Measurements from ENCODE around the gene PLS3. TPM values are rescaled to one million over a fixed set of nuclear protein-coding genes. Genes with fewer than 3 reads are reported as not detected.

PLS3 gene
- total and polyA plus RNA-seq, 2 of the 4 experiments (the other 2 are of a cell fraction), result 158 to 252 TPM

DNA sequence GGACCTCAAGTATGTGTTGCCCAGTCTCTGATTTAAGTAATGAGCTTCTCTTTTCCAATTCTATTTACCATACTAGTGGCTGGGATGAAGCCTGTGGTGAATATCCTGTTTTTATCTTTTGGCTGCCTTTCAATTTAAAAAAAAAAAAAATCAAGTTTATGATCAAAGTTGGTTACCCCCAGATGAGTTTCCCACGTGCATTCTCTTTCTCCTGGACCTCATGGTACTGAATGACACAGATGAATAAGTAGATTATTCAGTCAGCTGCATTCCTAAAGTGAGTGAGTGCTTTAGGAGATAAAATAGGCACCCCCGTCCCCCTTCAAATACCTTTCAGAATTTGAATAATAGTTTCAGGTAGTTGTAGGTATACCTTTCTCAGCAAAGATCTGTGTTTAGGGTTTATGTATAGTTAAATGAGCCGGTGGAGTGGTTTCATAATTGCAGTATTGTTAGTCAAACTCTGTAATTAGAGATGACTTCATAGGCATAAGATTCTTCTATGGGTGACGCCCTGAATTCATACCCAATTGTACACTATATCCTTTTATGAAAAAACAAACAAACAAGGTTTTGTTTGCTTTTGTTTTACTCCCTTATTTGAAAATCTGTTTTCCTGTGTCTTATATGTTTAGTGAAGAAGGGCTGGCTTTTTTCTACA is 41.9 kb downstream of the PLS3 start:
- H3K27ac ChIP-seq (ENCODE audit: insufficient read depth, low read length), result no peak overlapping the region
- CTCF ChIA-PET, result no interaction called here

More for the DNA sequence above, 41.9 kb downstream of the PLS3 start:
- no peak overlapping the region for H3K9ac ChIP-seq (ENCODE audit: low read depth, low read length)
- no peak overlapping the region for H3K4me2 ChIP-seq (ENCODE audit: low read depth, low read length)
- H3K23ac ChIP-seq (ENCODE audit: low read depth, low read length), result no peak overlapping the region
- no peak overlapping the region for H4K8ac ChIP-seq (ENCODE audit: low read depth in 2 of 2, low read length in 2 of 2)
- H3K18ac ChIP-seq (ENCODE audit: low read depth, low read length), result no peak overlapping the region
- no CpG with 5 or more reads among the region's 4 CpGs for WGBS, 2 experiments (ENCODE audit: extremely low coverage in 2 of 2, insufficient read length in 1 of 2)
- H4K20me1 ChIP-seq (ENCODE audit: insufficient read depth, low read length), result peaks cover 3% of the 10 kb centered on the region; the same call in 1 of the 2 replicates
- H3K56ac ChIP-seq (ENCODE audit: extremely low read depth, insufficient read depth, low read length), result no peak overlapping the region
- ATAC-seq (ENCODE audit: low read depth) (no peak), DNase-seq (no peak)
- peaks cover 3% of the 10 kb centered on the region; the same call in 1 of the 2 replicates for H3K27me3 ChIP-seq (ENCODE audit: control insufficient read depth, insufficient read depth, low read length)
- TF ChIP-seq POLR2A (IDR thresholded peaks at IDR 0.05; ENCODE audit: low read depth, low read length) (no peak), CHD1 (IDR thresholded peaks at IDR 0.05; ENCODE audit: low read depth, low read length) (no peak), NFE2L2 (IDR thresholded peaks at IDR 0.05; ENCODE audit: low read depth, low read length) (no peak), CEBPB (IDR thresholded peaks at IDR 0.05; ENCODE audit: low read depth, low read length) (no peak), RAD21 (IDR thresholded peaks at IDR 0.05; ENCODE audit: low read length) (no peak), MAFK (IDR thresholded peaks at IDR 0.05; ENCODE audit: low read depth, low read length) (no peak), FOS (IDR thresholded peaks at IDR 0.05; ENCODE audit: low read depth, low read length) (no peak), BHLHE40 (IDR thresholded peaks at IDR 0.05; ENCODE audit: low read depth, low read length) (no peak), SMC3 (IDR thresholded peaks at IDR 0.05; ENCODE audit: low read depth, low read length) (no peak), MAZ (IDR thresholded peaks at IDR 0.05; ENCODE audit: borderline replicate concordance, low read depth, low read length) (no peak), RFX5 (IDR thresholded peaks at IDR 0.05; ENCODE audit: low read depth, low read length) (no peak)
- TF ChIP-seq, protein P1, sequence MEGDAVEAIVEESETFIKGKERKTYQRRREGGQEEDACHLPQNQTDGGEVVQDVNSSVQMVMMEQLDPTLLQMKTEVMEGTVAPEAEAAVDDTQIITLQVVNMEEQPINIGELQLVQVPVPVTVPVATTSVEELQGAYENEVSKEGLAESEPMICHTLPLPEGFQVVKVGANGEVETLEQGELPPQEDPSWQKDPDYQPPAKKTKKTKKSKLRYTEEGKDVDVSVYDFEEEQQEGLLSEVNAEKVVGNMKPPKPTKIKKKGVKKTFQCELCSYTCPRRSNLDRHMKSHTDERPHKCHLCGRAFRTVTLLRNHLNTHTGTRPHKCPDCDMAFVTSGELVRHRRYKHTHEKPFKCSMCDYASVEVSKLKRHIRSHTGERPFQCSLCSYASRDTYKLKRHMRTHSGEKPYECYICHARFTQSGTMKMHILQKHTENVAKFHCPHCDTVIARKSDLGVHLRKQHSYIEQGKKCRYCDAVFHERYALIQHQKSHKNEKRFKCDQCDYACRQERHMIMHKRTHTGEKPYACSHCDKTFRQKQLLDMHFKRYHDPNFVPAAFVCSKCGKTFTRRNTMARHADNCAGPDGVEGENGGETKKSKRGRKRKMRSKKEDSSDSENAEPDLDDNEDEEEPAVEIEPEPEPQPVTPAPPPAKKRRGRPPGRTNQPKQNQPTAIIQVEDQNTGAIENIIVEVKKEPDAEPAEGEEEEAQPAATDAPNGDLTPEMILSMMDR (conservative IDR thresholded peaks at IDR 0.05; ENCODE audit: low read depth, low read length), result no peak
- TF ChIP-seq, protein P2, sequence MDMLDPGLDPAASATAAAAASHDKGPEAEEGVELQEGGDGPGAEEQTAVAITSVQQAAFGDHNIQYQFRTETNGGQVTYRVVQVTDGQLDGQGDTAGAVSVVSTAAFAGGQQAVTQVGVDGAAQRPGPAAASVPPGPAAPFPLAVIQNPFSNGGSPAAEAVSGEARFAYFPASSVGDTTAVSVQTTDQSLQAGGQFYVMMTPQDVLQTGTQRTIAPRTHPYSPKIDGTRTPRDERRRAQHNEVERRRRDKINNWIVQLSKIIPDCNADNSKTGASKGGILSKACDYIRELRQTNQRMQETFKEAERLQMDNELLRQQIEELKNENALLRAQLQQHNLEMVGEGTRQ (IDR thresholded peaks at IDR 0.05; ENCODE audit: low read depth, low read length), result no peak
- H2AK9ac ChIP-seq (replicated peaks; ENCODE audit: low read depth, low read length, poor library complexity), result no peak overlapping the region
- no peaks in the 10 kb centered on the region; the same call in 1 of the 2 replicates for H3K9me1 ChIP-seq (ENCODE audit: insufficient read depth, low read length)
- no peak overlapping the region for H2AFZ ChIP-seq (replicated peaks; ENCODE audit: low read length, poor library complexity)
- no peaks in the 10 kb centered on the region for H3K36me3 ChIP-seq (ENCODE audit: control insufficient read depth, insufficient read depth, low read length)
- no peak overlapping the region for H2BK20ac ChIP-seq (ENCODE audit: low read depth, low read length)
- intact Hi-C loops (cut with micrococcal nuclease), result no loop called here
- H4K5ac ChIP-seq (ENCODE audit: low read depth, low read length), result no peak overlapping the region
- peaks cover 2% of the 10 kb centered on the region; the same call in 1 of the 2 replicates for H3K4me1 ChIP-seq (ENCODE audit: control insufficient read depth, insufficient read depth, low read length)
- H3K4me3 ChIP-seq (ENCODE audit: insufficient read depth, low read depth, low read length), result no peak overlapping the region
- BruUV-seq (replicated peaks), result no TSS peak
- in situ Hi-C loops (cut with MboI; ENCODE audit: low sequenced_read_pairs), result no loop called here
- no peak overlapping the region for H2AK5ac ChIP-seq (ENCODE audit: low read depth, low read length)
- peaks cover 2% of the 10 kb centered on the region; the same call in 1 of the 2 replicates for H3K9me3 ChIP-seq (ENCODE audit: control insufficient read depth, insufficient read depth, low read length)
- dilution Hi-C loops (cut with HindIII; ENCODE audit: low sequenced_read_pairs, unreplicated experiment), result no loop called here
- H2BK15ac ChIP-seq (ENCODE audit: low read depth, low read length), result no peak overlapping the region
- H3K4ac ChIP-seq (ENCODE audit: low read depth, low read length), result no peak overlapping the region
- POLR2A ChIA-PET (ENCODE audit: unreplicated experiment), result no interaction called here
- H2BK5ac ChIP-seq (ENCODE audit: low read depth, low read length, poor library complexity, severe bottlenecking), result no peak overlapping the region
- H3K79me1 ChIP-seq (ENCODE audit: low read depth in 1 of 2, low read length in 2 of 2), result peaks cover 4 to 12% of the 10 kb centered on the region in 2 experiments; a peak in 3 of 4 replicates
- no peak overlapping the region for H4K91ac ChIP-seq (ENCODE audit: insufficient read depth, low read depth, low read length)
- H2BK120ac ChIP-seq (ENCODE audit: low read depth, low read length), result no peak overlapping the region
- no peak overlapping the region for H3K14ac ChIP-seq (replicated peaks; ENCODE audit: low read depth, low read length)

Data from IMR-90 (cell line).